WTC11 (cell line): ENCODE results near the gene CLASP1. TPM values are rescaled to one million over a fixed set of nuclear protein-coding genes. Genes with fewer than 3 reads are reported as not detected.

Experiments used
- ATAC-seq: fragments of 200-7000 bp; cut with Tn5 transposase; 2 replicates; pipeline ENCODE4 v1.10.0; 2021; ENCODE audit warnings: mild to moderate bottlenecking, moderate library complexity
- CTCF ChIA-PET: fragments of 300-600 bp; sonication (Branson Sonifier 250); formaldehyde crosslinking; loops from one replicate; lab custom pipeline; 2021; ENCODE audit warnings: antibody characterized with exemption; lab: Charles Lee
- POLR2A ChIA-PET: fragments of 350-600 bp; sonication (Branson Sonifier 250); formaldehyde crosslinking; loops from one replicate; lab custom pipeline; 2021; ENCODE audit warnings: antibody characterized with exemption; lab: Charles Lee
- DNase-seq: peaks from one replicate; pipeline ENCODE4 v3.0.0; 2021; ENCODE audit warnings: low spot score
- H3K27ac Mint-ChIP-seq: 2 replicates; pipeline ENCODE4 v1.8.0; 2021; ENCODE audit warnings: mixed read lengths
- H3K27me3 Mint-ChIP-seq: 2 replicates; pipeline ENCODE4 v1.8.0; 2021; ENCODE audit warnings: low read depth, mild to moderate bottlenecking, moderate library complexity, mixed read lengths
- H3K36me3 Mint-ChIP-seq: 2 replicates; pipeline ENCODE4 v1.8.0; 2021; ENCODE audit warnings: mixed read lengths
- H3K4me1 Mint-ChIP-seq: 2 replicates; pipeline ENCODE4 v1.8.0; 2022; ENCODE audit warnings: mixed read lengths
- H3K4me3 Mint-ChIP-seq: 2 replicates; pipeline ENCODE4 v1.8.0; 2021; ENCODE audit warnings: mild to moderate bottlenecking, moderate library complexity, mixed read lengths
- H3K9me3 Mint-ChIP-seq: 2 replicates; pipeline ENCODE4 v1.8.0; 2021; ENCODE audit warnings: mixed read lengths
- ATF1 ChIP-seq: sonication (generic); formaldehyde crosslinking; IDR thresholded peaks from 2 replicates; pipeline ENCODE4 v1.8.1; 2023; ENCODE audit warnings: mild to moderate bottlenecking, moderate library complexity, missing genetic modification reagents
- CDX4 ChIP-seq: fragments of 250-450 bp; sonication (Bioruptor Pico); IDR thresholded peaks from 2 replicates; pipeline ENCODE4 v1.9.0; 2021; ENCODE audit warnings: moderate library complexity, mild to moderate bottlenecking, inconsistent platforms, borderline replicate concordance
- E2F1 ChIP-seq: sonication (generic); formaldehyde crosslinking; IDR thresholded peaks from 2 replicates; pipeline ENCODE4 v1.8.0; 2022; ENCODE audit warnings: mild to moderate bottlenecking, missing genetic modification reagents
- E2F5 ChIP-seq: sonication (generic); formaldehyde crosslinking; IDR thresholded peaks from 2 replicates; pipeline ENCODE4 v1.8.1; 2022; ENCODE audit warnings: mild to moderate bottlenecking, moderate library complexity, missing genetic modification reagents
- ELF4 ChIP-seq: sonication (generic); formaldehyde crosslinking; IDR thresholded peaks from 2 replicates; pipeline ENCODE4 v1.8.1; 2022; ENCODE audit warnings: low read depth, mild to moderate bottlenecking, moderate library complexity, missing genetic modification reagents
- FOXJ3 ChIP-seq: sonication (generic); formaldehyde crosslinking; IDR thresholded peaks from 2 replicates; pipeline ENCODE4 v1.9.0; 2021; ENCODE audit warnings: missing genetic modification reagents, mild to moderate bottlenecking, borderline replicate concordance
- HMGA2 ChIP-seq: fragments of 250-450 bp; sonication (Bioruptor Pico); IDR thresholded peaks from 2 replicates; pipeline ENCODE4 v1.4.0; 2021; ENCODE audit warnings: mild to moderate bottlenecking, moderate library complexity
- IRF2 ChIP-seq: sonication (generic); formaldehyde crosslinking; IDR thresholded peaks from 2 replicates; pipeline ENCODE4 v1.8.0; 2022; ENCODE audit warnings: low read depth, missing genetic modification reagents, borderline replicate concordance
- JAZF1 ChIP-seq: fragments of 250-450 bp; sonication (Bioruptor Pico); IDR thresholded peaks from 2 replicates; pipeline ENCODE4 v1.9.0; 2021; ENCODE audit warnings: moderate library complexity, mild to moderate bottlenecking, inconsistent platforms
- KAT7 ChIP-seq: sonication (generic); formaldehyde crosslinking; IDR thresholded peaks from 2 replicates; pipeline ENCODE4 v1.8.1; 2023; ENCODE audit warnings: missing genetic modification reagents, mild to moderate bottlenecking, borderline replicate concordance
- MYBL2 ChIP-seq: sonication (generic); formaldehyde crosslinking; IDR thresholded peaks from 2 replicates; pipeline ENCODE4 v1.8.1; 2023; ENCODE audit warnings: mild to moderate bottlenecking, moderate library complexity, missing genetic modification reagents
- NR2C2 ChIP-seq: sonication (generic); formaldehyde crosslinking; IDR thresholded peaks from 2 replicates; pipeline ENCODE4 v1.8.0; 2022; ENCODE audit warnings: mild to moderate bottlenecking, missing genetic modification reagents
- NR3C1 ChIP-seq: sonication (generic); formaldehyde crosslinking; conservative IDR thresholded peaks from 2 replicates; pipeline ENCODE4 v1.8.1; 2023; ENCODE audit warnings: low read depth, mild to moderate bottlenecking, missing genetic modification reagents
- OVOL2 ChIP-seq: fragments of 250-450 bp; sonication (Bioruptor Pico); IDR thresholded peaks from 2 replicates; pipeline ENCODE4 v1.9.0; 2021; ENCODE audit warnings: mild to moderate bottlenecking, borderline replicate concordance
- PRRX2 ChIP-seq: fragments of 250-450 bp; sonication (Bioruptor Pico); IDR thresholded peaks from 2 replicates; pipeline ENCODE4 v1.8.0; 2021; ENCODE audit warnings: mild to moderate bottlenecking
- RELA ChIP-seq: sonication (generic); formaldehyde crosslinking; IDR thresholded peaks from 2 replicates; pipeline ENCODE4 v1.8.1; 2022; ENCODE audit warnings: missing genetic modification reagents, mild to moderate bottlenecking, borderline replicate concordance
- RORB ChIP-seq: fragments of 250-450 bp; sonication (Bioruptor Pico); IDR thresholded peaks from 2 replicates; pipeline ENCODE4 v1.9.0; 2021; ENCODE audit warnings: mild to moderate bottlenecking
- ZBTB21 ChIP-seq: sonication (generic); formaldehyde crosslinking; IDR thresholded peaks from 2 replicates; pipeline ENCODE4 v1.8.1; 2023; ENCODE audit warnings: mild to moderate bottlenecking, missing genetic modification reagents, borderline replicate concordance
- ZNF121 ChIP-seq: sonication (generic); formaldehyde crosslinking; IDR thresholded peaks from 2 replicates; pipeline ENCODE4 v1.8.0; 2023; ENCODE audit warnings: missing genetic modification reagents
- ZNF317 ChIP-seq: sonication (generic); formaldehyde crosslinking; IDR thresholded peaks from 2 replicates; pipeline ENCODE4 v1.8.1; 2023; ENCODE audit warnings: low read depth, mild to moderate bottlenecking, moderate library complexity, missing genetic modification reagents, borderline replicate concordance
- ZNF396 ChIP-seq: fragments of 250-450 bp; sonication (Bioruptor Pico); IDR thresholded peaks from 2 replicates; pipeline ENCODE4 v1.8.0; 2021; ENCODE audit warnings: mild to moderate bottlenecking, moderate library complexity, borderline replicate concordance
- total RNA-seq: library from RNA; stranded (reverse); gene quantifications from 3 replicates; pipeline ENCODE4 v1.2.3, GENCODE V29; 2021

CLASP1 gene
- total RNA-seq, 1 experiment from 2014 or later = 50.0 TPM

GRCh38 chr2:121363632-121364420 is 285.4 kb downstream of the CLASP1 start (continued):
- TF ChIP-seq ZNF121 (CRISPR knock-in tag) (no peak), ELF4 (no peak), IRF2 (CRISPR knock-in tag) (no peak), JAZF1 (no peak)
- TF ChIP-seq, all 79 proteins: peak for 0

GRCh38 chr2:121362774-121363173 is 286.5 kb downstream of the CLASP1 start:
- DNase-seq (no peak), ATAC-seq (no peak)
- H3K27ac Mint-ChIP-seq = no peak overlapping the region
- H3K9me3 Mint-ChIP-seq = no peaks in the 10 kb centered on the region
- TF ChIP-seq ZNF317 (CRISPR knock-in tag) (no peak), RELA (CRISPR knock-in tag) (no peak), RORB (CRISPR knock-in tag) (no peak)
- no peaks in the 10 kb centered on the region for H3K4me1 Mint-ChIP-seq
- no peaks in the 10 kb centered on the region for H3K27me3 Mint-ChIP-seq
- peaks cover 28% of the 10 kb centered on the region for H3K36me3 Mint-ChIP-seq
- ChIA-PET POLR2A (no interaction called here), CTCF (interaction anchor here (1.1 to 1.5 kb wide), 2 partner anchors 7 to 231 kb away, joined by 3 read pairs; no protein-coding TSS in a partner anchor)
- no peak overlapping the region for H3K4me3 Mint-ChIP-seq

- Mint-ChIP-seq H3K27me3 (no peaks in the 10 kb centered on the region), H3K36me3 (peaks cover 28% of the 10 kb centered on the region), H3K9me3 (no peaks in the 10 kb centered on the region)
Measured at GRCh38 chr2:121362226-121362625, 287.0 kb downstream of the CLASP1 start.

GRCh38 chr2:121360566-121361300 is 288.5 kb downstream of the CLASP1 start:
- no peaks in the 10 kb centered on the region for H3K4me1 Mint-ChIP-seq
- H3K36me3 Mint-ChIP-seq = peaks cover 27% of the 10 kb centered on the region
- ChIA-PET CTCF (interaction anchor here (0.6 to 1.8 kb wide), 3 partner anchors 15 to 265 kb away, joined by 3 to 5 read pairs (median 3); no protein-coding TSS in a partner anchor), POLR2A (no interaction called here)
- no peak overlapping the region for H3K27ac Mint-ChIP-seq
- ATAC-seq (no peak), DNase-seq (no peak)
- no peak overlapping the region for H3K4me3 Mint-ChIP-seq
- no peaks in the 10 kb centered on the region for H3K27me3 Mint-ChIP-seq
- TF ChIP-seq NR3C1 (CRISPR knock-in tag) (no peak), IRF2 (CRISPR knock-in tag) (no peak), E2F5 (CRISPR knock-in tag) (no peak), KAT7 (no peak), ZBTB21 (CRISPR knock-in tag) (no peak), NR2C2 (no peak), FOXJ3 (CRISPR knock-in tag) (no peak), OVOL2 (CRISPR knock-in tag) (no peak), E2F1 (CRISPR knock-in tag) (no peak), ATF1 (CRISPR knock-in tag) (no peak), RELA (CRISPR knock-in tag) (no peak), CDX4 (no peak), ZNF396 (CRISPR knock-in tag) (no peak), MYBL2 (CRISPR knock-in tag) (no peak)
- no peaks in the 10 kb centered on the region for H3K9me3 Mint-ChIP-seq

More at GRCh38 chr2:121362226-121362625, 287.0 kb downstream of the CLASP1 start:
- POLR2A ChIA-PET = no interaction called here
- Mint-ChIP-seq H3K27ac (no peak overlapping the region), H3K4me1 (no peaks in the 10 kb centered on the region), H3K4me3 (no peak overlapping the region)
- CTCF ChIA-PET = interaction anchor here (1.1 kb wide), 1 partner anchor 231 kb away, joined by 3 read pairs; no protein-coding TSS in a partner anchor
- DNase-seq = no peak
- TF ChIP-seq PRRX2 (no peak), HMGA2 (CRISPR knock-in tag) (no peak)
- no peak for ATAC-seq
